Activated CD8-positive, alpha-beta memory T cell treated with anti-CD3 and anti-CD28 coated beads for 4 hours (primary cell): Measurements from ENCODE around the gene ELOVL6.
"Not testable (repeated sequence)": the region's sequence is repeated elsewhere in the genome, so short reads cannot be mapped to it uniquely, and the experiment has no call there.

Experiments
- DNase-seq, 2 donors: peaks; one replicate each; pipeline ENCODE4 v3.0.0-alpha.2; 2020; ENCODE audit warnings: low read depth in 2 of 2

Gene ELOVL6

GRCh38 chr4:110196871-110197528 is 1.4 kb downstream of the ELOVL6 start:
- peak in 1 of 2 donors; percentile 19 for DNase-seq

- no peak for DNase-seq
These were observed 2.1 kb downstream of the ELOVL6 start for GRCh38 chr4:110196206-110196870.

- no peak for DNase-seq
These were observed 2.7 kb downstream of the ELOVL6 start for GRCh38 chr4:110195561-110196205.

- DNase-seq: peak; percentile 40 to 64
These were observed 4.3 kb downstream of the ELOVL6 start for GRCh38 chr4:110193822-110194761.

GRCh38 chr4:110193287-110193686 is 5.1 kb downstream of the ELOVL6 start:
- DNase-seq: not testable (repeated sequence)

- DNase-seq: no peak
These were observed 8.2 kb downstream of the ELOVL6 start for GRCh38 chr4:110190249-110190648.

GRCh38 chr4:110188113-110188512 is 10.3 kb downstream of the ELOVL6 start:
- no peak for DNase-seq

- no peak for DNase-seq
These were observed 13.6 kb downstream of the ELOVL6 start for GRCh38 chr4:110184791-110185155.

- no peak for DNase-seq
These were observed 14.2 kb downstream of the ELOVL6 start for GRCh38 chr4:110184140-110184790.

- DNase-seq: no peak
These were observed 14.8 kb downstream of the ELOVL6 start for GRCh38 chr4:110183643-110184042.

- DNase-seq: no peak
These were observed 15.4 kb downstream of the ELOVL6 start for GRCh38 chr4:110183058-110183457.

GRCh38 chr4:110181890-110182289 is 16.5 kb downstream of the ELOVL6 start:
- DNase-seq: no peak

- DNase-seq: no peak
These were observed 22.8 kb downstream of the ELOVL6 start for GRCh38 chr4:110175634-110176033.

- DNase-seq: no peak
These were observed 25.4 kb downstream of the ELOVL6 start for GRCh38 chr4:110172972-110173371.

GRCh38 chr4:110171971-110172370 is 26.4 kb downstream of the ELOVL6 start:
- no peak for DNase-seq

- DNase-seq: no peak
These were observed 27.6 kb downstream of the ELOVL6 start for GRCh38 chr4:110170861-110171260.

- DNase-seq: peak; percentile 36 to 51
These were observed 32.8 kb downstream of the ELOVL6 start for GRCh38 chr4:110165382-110166286.

GRCh38 chr4:110164856-110165255 is 33.6 kb downstream of the ELOVL6 start:
- DNase-seq: no peak

GRCh38 chr4:110164251-110164650 is 34.2 kb downstream of the ELOVL6 start:
- no peak for DNase-seq

GRCh38 chr4:110163327-110164069 is 34.9 kb downstream of the ELOVL6 start:
- no peak for DNase-seq
